ENCODE measurements around the gene ARHGEF4. TPM values are rescaled to one million over a fixed set of nuclear protein-coding genes. Genes with fewer than 3 reads are reported as not detected.

The ARHGEF4 gene
- total RNA-seq, 1 experiment from 2014 or later = 20.0 TPM

DNA sequence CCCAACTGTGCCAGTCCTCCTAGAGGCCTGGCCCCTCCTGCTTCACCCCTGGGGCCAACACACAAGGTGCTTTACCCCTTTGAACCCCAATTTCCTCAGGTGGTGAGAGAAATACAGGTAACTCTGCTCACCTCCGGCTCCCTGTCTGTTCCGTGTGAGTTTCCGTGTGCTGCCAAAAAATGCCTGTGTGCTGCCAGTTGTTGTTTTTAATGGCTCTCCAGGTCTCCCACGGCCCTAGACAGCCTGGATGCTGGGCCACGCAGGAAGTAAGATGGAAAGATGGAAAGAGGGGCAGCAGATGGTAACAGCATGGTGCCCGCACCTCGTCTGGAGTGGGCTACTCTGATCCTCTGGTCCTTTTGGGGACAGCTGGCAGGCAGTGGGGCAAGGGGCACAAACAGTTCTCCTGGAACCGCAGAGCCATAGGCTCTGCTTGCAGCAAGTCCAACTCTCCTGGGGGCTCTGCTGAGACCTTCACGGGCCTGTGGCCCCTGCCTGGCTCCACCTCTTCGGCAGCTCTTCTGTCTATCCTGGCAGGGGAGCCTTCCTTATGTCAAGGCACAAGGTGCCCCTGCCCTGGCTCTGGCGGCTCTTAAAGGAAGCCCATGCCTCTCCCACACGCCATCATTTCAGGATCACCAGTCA lies 4.3 kb upstream of the ARHGEF4 start:
- Histone ChIP-seq H3K4me2 (no peak overlapping the region), H3K4me1 (replicated peaks; ENCODE audit: insufficient read depth) (peaks cover 38% of the 10 kb centered on the region), H3K27me3 (ENCODE audit: insufficient read depth, low read depth) (no peaks in the 10 kb centered on the region), H3K27ac (no peak overlapping the region), H3K36me3 (ENCODE audit: low read depth) (no peaks in the 10 kb centered on the region), H3K4me3 (no peak overlapping the region), H3K9me2 (ENCODE audit: insufficient read depth) (no peaks in the 10 kb centered on the region), H3K79me2 (ENCODE audit: low read depth) (no peaks in the 10 kb centered on the region), H2AFZ (no peak overlapping the region), H4K20me1 (ENCODE audit: insufficient read depth) (no peaks in the 10 kb centered on the region), H3F3A (ENCODE audit: insufficient read depth, low read depth) (peaks cover 18% of the 10 kb centered on the region), H3K9me3 (ENCODE audit: insufficient read depth, low read depth) (no peaks in the 10 kb centered on the region)
- CTCF ChIA-PET = no interaction called here
- TF ChIP-seq, protein P1, sequence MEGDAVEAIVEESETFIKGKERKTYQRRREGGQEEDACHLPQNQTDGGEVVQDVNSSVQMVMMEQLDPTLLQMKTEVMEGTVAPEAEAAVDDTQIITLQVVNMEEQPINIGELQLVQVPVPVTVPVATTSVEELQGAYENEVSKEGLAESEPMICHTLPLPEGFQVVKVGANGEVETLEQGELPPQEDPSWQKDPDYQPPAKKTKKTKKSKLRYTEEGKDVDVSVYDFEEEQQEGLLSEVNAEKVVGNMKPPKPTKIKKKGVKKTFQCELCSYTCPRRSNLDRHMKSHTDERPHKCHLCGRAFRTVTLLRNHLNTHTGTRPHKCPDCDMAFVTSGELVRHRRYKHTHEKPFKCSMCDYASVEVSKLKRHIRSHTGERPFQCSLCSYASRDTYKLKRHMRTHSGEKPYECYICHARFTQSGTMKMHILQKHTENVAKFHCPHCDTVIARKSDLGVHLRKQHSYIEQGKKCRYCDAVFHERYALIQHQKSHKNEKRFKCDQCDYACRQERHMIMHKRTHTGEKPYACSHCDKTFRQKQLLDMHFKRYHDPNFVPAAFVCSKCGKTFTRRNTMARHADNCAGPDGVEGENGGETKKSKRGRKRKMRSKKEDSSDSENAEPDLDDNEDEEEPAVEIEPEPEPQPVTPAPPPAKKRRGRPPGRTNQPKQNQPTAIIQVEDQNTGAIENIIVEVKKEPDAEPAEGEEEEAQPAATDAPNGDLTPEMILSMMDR (conservative IDR thresholded peaks at IDR 0.05) = no peak
- no peak for TF ChIP-seq EZH2 (IDR thresholded peaks at IDR 0.05; ENCODE audit: low read depth)
- DNase-seq = no peak
- intact Hi-C loops (cut with micrococcal nuclease; ENCODE audit: unreplicated experiment) = no loop called here
- no TSS peak for BruUV-seq (replicated peaks)
- POLR2A ChIA-PET (ENCODE audit: unreplicated experiment) = interaction anchor here (0.6 kb wide), 1 partner anchor 8 kb away, joined by 3 read pairs; no protein-coding TSS in a partner anchor

DNA sequence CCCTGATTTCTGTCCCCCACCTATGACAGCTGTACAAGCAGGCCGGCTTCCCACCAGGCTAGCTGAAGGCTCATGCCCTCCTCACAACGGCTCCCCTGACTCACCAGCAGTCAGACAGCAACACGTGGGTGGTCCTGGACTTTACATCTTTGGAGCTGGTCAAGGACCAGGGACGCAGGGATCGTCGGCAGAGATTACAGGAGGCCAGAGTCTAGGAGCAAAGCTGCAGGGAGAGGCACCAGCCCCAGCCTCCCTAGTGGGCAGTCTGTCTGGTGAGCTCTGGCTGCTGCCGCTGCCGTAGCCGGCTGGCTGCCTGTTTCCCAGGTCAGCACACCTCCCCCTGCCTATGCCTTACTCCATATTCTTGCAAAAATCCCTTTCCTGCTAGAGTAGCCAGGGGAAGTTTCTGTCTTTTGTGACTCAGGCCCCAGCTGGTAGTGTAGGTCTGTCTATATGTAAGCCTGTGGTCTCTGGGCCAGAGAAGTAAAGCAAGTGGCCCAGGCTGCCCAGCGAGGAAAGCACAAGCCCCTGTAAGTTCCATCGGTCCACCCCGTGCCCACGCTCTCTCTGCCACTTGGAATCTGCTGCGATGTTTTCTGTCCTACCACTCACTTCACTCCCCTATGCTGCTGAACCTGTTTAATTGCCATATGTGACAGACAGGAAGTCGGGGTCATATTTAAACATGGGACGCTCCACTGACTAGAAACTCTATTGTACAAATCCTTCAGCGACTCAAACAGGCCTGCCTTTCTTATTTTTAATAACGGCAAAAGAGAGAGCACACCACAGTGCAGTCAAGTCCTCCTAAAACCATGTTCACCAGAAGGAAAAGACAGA lies 2.4 kb upstream of the ARHGEF4 start:
- Histone ChIP-seq H3F3A (ENCODE audit: insufficient read depth, low read depth) (peaks cover 7% of the 10 kb centered on the region; the same call in 1 of the 2 replicates), H3K4me2 (no peak overlapping the region), H3K36me3 (ENCODE audit: low read depth) (no peaks in the 10 kb centered on the region), H3K27ac (no peak overlapping the region), H4K20me1 (ENCODE audit: insufficient read depth) (no peaks in the 10 kb centered on the region), H3K9me2 (ENCODE audit: insufficient read depth) (no peaks in the 10 kb centered on the region), H3K4me1 (replicated peaks; ENCODE audit: insufficient read depth) (peaks cover 19% of the 10 kb centered on the region), H2AFZ (no peak overlapping the region), H3K79me2 (ENCODE audit: low read depth) (0 out of 2 replicates have a peak, but pooled peaks cover 4% of the 10 kb centered on the region), H3K9me3 (ENCODE audit: insufficient read depth, low read depth) (no peaks in the 10 kb centered on the region), H3K27me3 (ENCODE audit: insufficient read depth, low read depth) (no peaks in the 10 kb centered on the region), H3K4me3 (no peak overlapping the region)
- BruUV-seq (replicated peaks) = no TSS peak
- intact Hi-C loops (cut with micrococcal nuclease; ENCODE audit: unreplicated experiment) = no loop called here
- no peak for DNase-seq
- ChIA-PET CTCF (interaction anchor here (0.6 to 0.7 kb wide), 2 partner anchors 19 to 37 kb away, joined by 3 to 4 read pairs; no protein-coding TSS in a partner anchor), POLR2A (ENCODE audit: unreplicated experiment) (no interaction called here)
- no peak for TF ChIP-seq EZH2 (IDR thresholded peaks at IDR 0.05; ENCODE audit: low read depth)
- TF ChIP-seq, protein P1 (conservative IDR thresholded peaks at IDR 0.05) = no peak

DNA sequence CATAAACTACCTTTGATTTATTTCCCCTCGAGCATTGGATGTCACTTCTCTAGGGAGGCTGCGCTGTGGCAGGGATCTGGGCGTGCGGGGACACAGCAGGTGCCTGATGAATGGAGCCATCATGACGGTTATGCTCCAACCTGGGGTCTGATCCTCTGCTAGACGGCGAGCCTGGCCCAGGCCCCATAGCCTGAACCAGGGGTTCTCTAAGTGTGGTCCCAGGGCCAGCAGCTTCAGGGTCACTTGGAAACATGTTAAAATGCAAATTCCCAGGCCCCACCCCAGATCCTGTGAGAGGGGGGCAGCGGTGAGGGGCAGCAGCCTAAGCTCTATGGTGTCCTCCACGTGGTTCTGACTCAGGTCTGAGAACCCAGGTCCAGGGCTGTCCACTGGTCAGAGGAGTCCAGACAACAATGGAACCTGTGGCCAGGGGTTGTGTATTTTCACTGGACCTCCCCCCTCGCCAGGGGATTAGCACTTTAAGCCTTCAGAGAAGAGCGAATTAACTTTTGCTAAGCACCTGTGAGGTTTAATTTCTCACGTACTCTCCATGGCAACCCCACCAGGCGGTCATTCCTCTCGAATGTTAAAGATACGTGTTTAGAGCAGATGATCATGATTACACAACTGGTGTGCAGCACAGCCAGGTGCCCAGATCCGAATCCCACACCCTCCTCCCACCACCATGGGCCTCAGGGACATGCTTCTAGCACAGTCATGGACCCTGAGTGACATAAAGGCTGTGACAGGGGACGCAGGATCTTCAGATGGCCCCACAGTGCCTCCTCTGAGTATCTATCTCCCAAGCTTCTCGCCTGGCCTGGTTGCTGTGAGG lies 1.6 kb upstream of the ARHGEF4 start:
- peaks cover 11% of the 10 kb centered on the region for H3K4me1 ChIP-seq (replicated peaks; ENCODE audit: insufficient read depth)
- DNase-seq = no peak
- H3K9me2 ChIP-seq (ENCODE audit: insufficient read depth) = no peaks in the 10 kb centered on the region
- H3K27ac ChIP-seq = no peak overlapping the region
- peaks cover 7% of the 10 kb centered on the region; the same call in 1 of the 2 replicates for H3F3A ChIP-seq (ENCODE audit: insufficient read depth, low read depth)
- no peak for TF ChIP-seq EZH2 (IDR thresholded peaks at IDR 0.05; ENCODE audit: low read depth)
- TF ChIP-seq, protein P1 (conservative IDR thresholded peaks at IDR 0.05) = no peak
- POLR2A ChIA-PET (ENCODE audit: unreplicated experiment) = no interaction called here
- no peaks in the 10 kb centered on the region for H3K36me3 ChIP-seq (ENCODE audit: low read depth)
- no peak overlapping the region for H3K4me2 ChIP-seq
- H3K27me3 ChIP-seq (ENCODE audit: insufficient read depth, low read depth) = no peaks in the 10 kb centered on the region
- CTCF ChIA-PET = no interaction called here
- no peaks in the 10 kb centered on the region for H4K20me1 ChIP-seq (ENCODE audit: insufficient read depth)
- 0 out of 2 replicates have a peak, but pooled peaks cover 4% of the 10 kb centered on the region for H3K79me2 ChIP-seq (ENCODE audit: low read depth)
- BruUV-seq (replicated peaks) = no TSS peak
- H3K9me3 ChIP-seq (ENCODE audit: insufficient read depth, low read depth) = no peaks in the 10 kb centered on the region
- no peak overlapping the region for H2AFZ ChIP-seq
- H3K4me3 ChIP-seq = no peak overlapping the region
- intact Hi-C loops (cut with micrococcal nuclease; ENCODE audit: unreplicated experiment) = no loop called here
